Colon (tissue), 2 donors: ENCODE results near the gene MAP2K3.
A peak's percentile ranks its signal among the peaks of the same experiment; 100 is the strongest.
"Not testable (repeated sequence)": the region's sequence is repeated elsewhere in the genome, so short reads cannot be mapped to it uniquely, and the experiment has no call there.

Source experiments
- FAIRE-seq: peaks from 2 replicates; lab custom pipeline; 2012; peaks lifted over from hg19 to GRCh38; lab: Jason Lieb, UNC
- donor health status: control.
- donor health status: control.

Gene MAP2K3

DNA sequence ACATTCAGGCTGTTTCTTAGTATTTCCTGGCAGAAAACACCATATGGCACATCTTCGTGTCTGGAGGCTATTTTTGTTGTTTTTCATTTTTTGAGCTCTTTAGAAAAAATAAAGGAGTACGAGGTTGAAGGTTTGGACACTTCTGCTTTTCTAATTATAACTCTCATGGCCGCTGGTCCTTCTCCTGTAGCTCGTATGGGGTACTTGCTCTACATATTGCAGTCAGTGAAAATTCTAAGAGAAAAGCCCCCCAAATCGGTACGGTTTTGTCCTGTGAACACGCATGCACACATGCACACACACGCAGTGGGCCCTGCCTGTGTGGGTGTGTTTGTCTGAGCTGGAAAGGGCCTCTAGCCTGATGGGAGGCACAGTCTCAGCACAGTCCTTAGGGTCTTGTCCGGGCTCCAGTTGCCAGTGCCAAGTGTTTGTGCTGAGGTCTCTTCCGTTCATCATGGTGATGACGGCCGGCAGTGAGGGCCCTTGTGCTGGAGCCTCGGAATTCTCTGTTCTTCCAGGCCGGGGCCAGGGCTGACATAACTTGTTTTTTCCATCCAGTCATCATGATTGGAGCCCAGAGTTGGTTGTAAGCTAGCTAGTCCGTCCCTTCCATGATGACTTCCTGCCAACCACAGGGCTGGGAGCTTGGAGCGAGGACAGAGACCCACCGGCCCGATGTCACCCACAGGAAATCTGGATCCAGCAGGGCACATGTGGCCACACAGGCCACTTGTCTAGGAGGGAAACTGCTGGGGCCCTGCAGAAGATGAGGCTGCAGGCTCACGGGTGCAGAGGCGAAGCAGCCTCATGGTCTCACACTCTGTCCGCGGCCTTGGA lies 26.5 kb downstream of the MAP2K3 start:
- not testable (repeated sequence) for FAIRE-seq

DNA sequence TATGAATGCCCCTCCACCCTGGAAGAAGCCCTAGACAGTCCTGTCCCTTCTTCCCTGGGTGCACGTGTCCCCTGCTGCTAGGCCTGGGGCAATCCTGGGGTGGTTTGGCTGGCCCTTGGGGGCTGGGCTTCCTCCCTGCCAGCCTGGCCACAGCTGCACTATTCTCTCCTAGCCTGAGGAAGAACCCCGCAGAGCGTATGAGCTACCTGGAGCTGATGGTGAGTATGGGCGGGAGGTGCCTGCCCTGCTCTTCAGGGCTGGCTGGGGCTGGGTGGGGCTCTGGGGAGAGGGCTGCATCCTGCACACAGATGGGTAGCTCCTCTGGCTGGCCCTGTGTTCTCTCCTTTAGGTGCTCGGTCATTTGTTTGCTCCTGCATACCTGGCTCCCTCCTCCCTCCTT lies 28.8 kb downstream of the MAP2K3 start:
- FAIRE-seq = no peak

DNA sequence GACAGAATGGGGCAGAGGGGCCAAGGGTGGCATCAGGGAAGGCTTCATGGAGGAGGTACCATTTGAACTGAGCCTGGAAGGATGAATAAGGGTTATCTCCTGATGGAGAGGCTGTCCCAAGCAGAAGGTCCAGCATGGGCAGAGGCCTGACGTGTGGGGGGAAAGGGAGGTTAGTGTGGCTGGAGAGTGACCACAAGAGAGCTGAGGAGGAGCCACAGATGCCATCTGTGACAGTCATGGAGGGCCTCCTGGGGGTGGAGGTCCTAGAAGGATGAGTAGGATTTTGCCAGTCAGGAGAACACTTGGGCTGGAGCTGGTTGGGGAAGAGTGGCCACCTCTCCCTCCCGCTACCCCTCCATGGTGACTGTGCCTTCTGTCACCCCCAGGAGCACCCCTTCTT lies 29.2 kb downstream of the MAP2K3 start:
- not testable (repeated sequence) for FAIRE-seq

DNA sequence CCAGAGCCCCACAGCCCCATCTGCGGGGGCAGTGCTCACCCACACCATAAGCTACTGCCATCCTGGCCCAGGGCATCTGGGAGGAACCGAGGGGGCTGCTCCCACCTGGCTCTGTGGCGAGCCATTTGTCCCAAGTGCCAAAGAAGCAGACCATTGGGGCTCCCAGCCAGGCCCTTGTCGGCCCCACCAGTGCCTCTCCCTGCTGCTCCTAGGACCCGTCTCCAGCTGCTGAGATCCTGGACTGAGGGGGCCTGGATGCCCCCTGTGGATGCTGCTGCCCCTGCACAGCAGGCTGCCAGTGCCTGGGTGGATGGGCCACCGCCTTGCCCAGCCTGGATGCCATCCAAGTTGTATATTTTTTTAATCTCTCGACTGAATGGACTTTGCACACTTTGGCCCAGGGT lies 29.8 kb downstream of the MAP2K3 start:
- not testable (repeated sequence) for FAIRE-seq

DNA sequence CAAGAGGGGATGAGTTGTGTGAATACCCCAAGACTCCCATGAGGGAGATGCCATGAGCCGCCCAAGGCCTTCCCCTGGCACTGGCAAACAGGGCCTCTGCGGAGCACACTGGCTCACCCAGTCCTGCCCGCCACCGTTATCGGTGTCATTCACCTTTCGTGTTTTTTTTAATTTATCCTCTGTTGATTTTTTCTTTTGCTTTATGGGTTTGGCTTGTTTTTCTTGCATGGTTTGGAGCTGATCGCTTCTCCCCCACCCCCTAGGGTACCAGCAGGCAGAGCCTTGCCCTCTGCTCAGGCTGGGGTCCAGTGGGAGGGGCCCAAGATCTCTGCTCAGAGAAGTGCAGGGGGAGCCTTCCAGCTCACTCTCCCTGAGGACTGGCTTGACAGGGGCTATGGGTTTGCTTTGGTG lies 30.2 kb downstream of the MAP2K3 start:
- not testable (repeated sequence) for FAIRE-seq

DNA sequence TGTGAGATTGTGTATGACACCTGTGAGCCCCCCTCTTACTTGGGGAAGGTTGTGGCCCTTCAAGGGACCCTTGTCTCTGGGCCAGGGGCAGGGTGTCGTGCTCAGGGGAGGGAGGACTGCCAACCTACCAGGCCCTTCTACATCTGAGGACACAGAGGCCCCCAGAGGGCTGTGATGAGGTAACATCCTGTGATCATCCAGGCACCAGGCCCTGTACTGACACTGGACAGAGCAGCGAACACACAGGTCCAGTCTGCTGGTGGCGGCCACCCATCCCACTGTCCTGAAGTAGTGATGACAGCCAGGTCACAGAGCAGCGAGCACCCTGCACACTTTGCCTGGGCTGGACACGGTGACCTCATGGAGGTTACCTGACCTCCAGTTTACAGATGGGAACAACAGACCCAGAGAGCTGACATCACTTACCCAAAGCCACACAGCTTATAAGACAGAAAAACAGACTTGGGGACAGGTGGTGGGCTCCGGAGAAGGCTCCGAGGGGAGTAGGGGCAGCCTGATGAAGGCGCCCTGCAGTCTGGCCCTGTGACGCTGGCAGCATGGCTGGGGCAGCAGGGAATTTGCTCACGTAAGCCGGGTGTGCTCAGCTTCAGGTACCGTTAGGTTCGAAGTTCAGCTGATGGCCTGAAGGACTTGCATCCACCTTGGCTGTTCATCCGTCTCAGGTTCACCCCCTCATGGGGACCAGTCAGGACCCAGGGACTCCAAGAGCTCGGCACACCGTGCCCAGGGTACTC lies 30.9 kb downstream of the MAP2K3 start:
- not testable (repeated sequence) for FAIRE-seq

DNA sequence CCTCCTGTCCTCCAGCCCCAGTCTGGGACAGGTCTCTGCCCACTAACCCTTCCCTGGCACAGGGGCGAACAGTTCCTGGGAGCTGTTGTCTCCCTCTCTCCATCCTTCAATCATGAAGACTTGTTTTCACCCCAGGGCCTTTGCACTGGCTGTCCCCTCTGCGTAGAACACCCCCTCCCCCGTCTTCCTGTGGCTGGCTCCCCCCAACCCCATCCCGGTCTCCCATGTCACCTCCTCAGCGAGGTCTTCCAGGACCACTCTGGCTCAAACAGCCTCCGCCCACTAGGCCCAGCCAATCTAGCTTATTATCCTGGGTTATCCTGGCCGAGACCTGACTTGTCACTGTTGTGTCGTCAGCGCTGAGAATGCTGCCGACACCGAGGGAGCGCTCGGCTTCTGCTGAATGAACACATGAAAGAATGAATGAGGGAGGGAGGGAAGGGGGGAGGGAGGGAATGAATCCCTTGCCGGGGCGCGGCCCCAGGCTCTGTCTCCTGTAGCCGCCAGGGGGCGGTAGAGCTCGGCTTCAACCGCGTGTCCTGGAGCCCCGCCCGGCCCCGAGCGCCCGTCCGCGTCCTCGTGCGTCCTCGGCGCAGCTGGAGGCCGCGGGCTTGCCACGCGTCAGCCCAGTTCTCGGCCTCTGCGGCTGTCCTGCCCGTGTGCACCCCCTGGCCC lies 31.8 kb downstream of the MAP2K3 start:
- FAIRE-seq = not testable (repeated sequence)

DNA sequence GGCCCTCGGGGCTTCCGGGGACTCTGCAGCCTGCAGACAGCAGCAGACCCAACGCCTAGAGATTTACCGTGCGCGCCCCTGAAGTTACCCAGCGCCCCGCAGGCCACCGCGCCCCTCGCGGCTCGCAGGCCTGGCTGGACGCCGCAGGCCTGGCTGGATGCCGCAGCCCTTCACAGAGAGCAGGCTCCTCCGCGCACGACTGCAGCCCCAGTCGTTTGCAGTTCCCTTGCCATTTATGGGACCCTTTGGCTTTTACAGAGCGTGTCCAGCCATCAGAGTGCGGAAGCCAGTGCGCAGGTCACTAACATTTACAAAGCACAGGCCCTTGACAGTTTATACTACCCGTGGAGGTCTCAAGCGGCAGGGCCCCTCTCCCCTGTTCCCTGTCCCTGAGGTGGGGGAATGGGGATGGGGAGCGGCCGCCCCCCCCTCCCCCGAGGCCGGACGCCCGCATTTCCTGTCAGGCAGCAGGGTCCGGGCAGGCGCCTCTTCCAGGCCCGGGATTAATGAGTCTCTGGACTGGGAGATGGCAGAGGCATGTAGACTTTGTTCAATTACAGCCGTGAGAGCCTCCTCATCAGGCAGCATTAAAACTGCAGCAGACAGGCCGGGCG lies 32.5 kb downstream of the MAP2K3 start:
- FAIRE-seq = not testable (repeated sequence)

DNA sequence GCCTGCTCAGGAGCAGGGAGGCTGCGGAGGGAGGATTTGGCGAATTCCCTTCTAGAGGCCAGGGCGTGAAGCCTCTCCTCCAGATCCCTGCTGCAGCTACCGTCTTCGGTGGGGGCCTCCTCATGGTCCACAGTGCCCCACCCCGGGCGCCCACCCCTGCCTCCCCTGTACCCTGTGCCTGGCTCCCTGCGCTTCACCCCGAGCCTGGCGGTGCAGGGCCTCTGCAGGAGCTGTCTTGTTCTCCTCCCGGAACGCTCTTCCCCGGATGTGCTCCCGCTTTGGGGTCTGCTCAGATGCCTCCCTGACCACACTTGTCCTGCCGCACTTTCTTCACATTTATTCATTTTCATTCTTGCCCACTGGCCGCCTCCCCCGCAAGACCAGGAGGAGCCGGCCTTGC lies 33.3 kb downstream of the MAP2K3 start:
- not testable (repeated sequence) for FAIRE-seq

DNA sequence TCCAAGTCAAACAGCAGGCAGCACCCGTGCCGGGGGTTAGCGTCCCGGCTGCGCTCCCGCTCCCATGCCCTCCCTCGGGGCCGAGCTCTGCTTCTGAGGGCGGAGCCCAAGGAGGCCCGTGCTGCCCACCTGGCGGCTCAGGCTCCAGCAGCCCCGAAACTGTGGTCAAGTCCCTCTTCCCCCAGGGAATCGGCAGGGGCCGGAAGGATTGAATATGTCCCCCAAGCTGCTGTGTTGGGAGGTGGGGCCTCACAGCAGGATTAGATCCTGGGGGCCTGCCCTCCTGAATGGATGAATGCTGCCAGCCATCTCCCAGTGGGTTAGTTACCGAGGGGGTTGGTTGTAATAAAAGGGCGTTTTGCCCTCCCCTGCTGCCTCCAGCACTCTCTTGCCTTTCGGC lies 33.9 kb downstream of the MAP2K3 start:
- no peak for FAIRE-seq

DNA sequence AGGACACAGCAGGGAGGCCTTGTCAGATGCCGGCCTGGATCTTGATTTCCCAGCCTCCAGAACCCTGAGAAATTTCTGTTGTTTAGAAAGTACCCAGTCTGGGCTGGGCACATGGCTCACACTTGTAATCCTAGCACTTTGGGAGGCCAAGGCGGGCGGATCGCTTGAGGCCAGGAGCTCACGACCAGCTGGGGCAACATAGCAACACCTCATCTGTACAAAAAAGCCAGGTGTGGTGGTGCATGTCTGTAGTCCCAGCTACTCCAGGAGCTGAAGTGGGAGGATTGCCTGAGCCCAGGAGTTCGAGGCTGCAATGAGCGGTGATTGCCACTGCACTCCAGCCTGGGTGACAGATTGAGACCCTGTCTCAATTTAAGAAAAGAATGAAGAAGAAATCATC lies 34.3 kb downstream of the MAP2K3 start:
- FAIRE-seq = not testable (repeated sequence)

DNA sequence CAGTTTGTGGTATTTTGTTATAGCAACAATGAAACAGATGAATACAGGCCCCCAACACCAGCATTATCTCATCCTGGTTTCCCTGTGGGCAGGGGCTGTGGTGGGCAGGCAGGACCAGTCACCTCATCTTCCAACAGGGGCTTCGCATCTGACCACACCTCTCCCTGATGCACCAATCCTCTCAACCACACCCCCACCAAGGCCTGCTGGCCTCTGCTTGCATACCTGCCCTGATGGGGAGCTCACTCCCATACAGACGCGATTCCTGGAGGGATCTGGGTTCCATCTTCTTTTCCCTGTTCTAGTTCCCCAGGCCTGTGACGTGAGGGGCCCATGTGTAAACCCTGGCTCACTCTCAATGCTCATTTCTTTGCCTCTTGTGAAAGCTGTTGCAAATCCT lies 34.7 kb downstream of the MAP2K3 start:
- FAIRE-seq = not testable (repeated sequence)

DNA sequence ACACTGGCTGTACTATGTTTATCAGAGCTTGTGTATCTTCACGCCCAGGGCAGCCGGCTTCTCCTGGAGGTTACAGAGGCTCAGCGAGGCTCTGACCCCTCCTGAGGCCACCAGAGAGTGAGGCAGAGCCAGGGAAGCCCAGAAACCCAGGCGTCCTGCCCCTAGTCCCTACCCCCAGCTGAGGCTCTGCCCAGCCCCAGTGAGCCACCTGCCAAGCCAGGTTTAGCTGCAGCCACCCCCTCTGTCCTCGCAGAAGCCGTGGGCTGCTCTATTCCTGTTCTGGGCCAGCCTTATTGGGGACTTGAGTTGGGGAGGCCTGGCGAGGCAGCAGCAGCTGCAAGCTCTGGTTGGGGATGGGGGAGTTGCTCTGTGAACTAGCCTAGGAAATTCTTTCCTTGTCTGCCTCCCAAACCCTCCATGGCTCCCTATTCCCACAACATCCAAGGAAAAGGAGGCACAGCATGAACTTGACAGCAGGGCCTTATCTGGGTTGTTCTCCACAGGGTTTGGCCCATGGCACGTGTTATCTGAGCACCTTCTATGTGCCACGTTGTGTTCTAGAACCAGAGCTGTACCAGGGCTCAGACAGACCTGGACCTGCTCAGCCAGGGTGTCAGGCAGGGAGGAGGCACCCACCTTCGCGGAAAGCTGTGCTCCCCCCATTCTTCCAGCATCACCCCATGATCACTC lies 35.3 kb downstream of the MAP2K3 start:
- FAIRE-seq = not testable (repeated sequence)

DNA sequence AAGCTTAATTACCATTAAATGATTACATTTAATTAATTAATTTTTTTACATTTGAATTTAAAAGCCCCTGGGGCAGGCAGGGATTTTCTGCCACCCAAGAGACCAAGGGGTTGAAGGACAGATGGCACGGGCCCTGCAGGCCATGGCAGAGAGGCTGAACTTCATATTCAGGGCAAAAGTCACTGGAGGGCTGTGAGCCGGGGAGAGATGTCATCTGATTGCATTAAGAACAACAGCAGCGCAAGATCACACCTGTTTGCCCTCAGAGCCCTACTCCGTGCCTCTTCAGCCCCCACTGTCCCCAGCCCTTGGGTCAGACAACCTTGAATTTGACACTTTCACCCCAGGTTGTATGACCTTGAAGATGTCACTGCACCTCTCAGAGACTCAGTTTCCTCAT lies 35.9 kb downstream of the MAP2K3 start:
- FAIRE-seq = not testable (repeated sequence)

DNA sequence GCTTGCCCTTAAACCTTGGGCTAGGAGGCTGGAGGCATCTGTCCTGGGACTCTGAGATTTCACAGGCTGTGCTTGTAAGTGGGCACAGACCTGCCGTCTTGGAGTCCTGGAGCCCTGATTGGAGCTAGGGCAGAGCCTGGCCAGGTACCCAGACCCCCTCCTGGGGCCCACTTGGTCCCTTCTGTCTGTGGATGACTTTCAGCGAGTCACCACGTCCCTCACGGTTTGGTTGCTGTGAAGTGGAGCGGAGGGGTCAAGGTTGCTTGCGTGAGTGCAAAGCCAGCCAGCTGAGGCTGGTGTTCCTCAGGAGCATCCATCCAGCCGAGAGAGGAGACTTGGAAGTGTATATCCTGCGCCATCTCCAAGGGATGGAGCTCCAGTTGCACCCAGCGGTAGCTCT lies 36.5 kb downstream of the MAP2K3 start:
- not testable (repeated sequence) for FAIRE-seq

DNA sequence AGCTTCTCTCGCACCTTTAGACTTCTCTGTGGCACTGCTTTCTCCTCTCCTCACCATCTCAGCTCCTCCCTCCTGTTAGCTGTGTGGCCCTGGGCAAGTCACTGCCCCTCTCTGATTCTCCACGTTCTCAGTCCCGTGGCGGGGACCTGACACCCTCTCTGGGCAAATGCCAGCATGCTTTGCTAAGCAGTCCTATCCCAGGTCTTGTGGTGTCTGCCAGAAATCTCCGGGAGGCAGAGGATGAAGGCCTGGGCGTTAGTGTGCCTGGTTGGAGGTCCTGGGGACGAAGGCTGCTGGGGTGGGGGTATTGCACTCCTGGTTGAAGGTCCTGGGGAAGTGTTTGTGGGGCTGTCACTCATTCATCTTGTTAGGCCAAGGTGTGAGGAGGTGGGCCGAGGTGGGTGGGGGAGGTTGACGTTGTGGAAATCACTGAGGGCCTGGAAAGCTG lies 37.3 kb downstream of the MAP2K3 start:
- FAIRE-seq = not testable (repeated sequence)

DNA sequence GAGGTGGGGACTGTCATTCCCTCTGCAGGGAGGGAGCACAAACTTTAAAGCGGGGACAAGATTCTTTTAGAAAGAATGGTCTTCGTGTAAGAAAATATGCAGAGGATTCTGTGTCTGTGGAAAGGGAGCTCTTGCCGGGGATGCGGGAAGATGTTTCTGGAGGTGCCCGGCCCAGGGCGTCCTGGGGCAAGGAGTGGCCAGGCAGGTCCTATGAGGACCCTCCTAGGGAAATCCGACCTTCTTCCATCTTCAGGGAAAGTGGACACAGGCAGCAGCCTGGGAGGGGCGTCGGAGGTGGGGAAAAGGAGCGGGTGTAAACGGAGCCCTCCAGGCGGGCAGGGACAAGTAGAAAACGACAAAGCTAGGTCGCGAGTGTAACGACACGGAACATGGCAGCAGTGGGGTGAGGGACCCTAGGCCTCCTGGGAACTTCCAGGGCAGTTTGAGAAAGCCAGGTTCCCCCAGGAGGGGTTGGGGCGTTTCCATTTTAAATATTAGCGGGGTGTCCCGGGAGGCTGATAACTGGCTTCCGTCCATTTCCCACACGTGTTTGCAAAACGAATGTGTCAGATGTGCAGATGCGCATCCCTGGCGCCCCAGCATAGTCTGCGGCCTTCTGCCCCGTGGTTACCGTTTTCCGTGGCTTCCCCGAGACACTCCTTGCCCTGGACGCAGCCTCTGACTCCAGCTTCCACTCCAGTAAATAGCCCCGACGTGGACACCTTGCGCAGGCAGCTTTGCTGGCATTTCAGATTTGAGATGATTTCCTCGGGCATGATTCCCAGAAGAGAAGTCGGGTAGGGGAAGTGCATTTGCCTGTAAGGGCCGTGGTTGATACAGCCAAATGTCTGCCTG lies 39.0 kb downstream of the MAP2K3 start:
- not testable (repeated sequence) for FAIRE-seq

DNA sequence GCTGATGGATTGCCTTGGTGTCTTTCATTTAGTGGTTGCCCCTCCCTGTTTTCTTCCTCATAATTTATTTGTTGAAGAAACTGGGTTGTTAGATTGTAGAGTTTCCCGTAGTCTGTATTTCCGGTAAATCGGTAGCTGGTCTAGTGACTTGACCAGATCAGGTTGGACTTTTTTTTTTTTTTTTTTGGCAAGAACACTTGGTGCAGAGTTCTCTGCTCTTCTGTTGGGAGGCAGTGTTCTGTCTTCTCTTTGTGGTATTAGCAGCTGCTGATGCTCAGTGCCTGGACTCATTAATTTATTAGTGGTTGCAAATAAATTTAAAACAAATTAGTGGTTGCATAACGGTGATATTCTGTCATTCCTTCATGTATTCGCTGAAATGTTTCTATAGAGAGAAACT lies 40.2 kb downstream of the MAP2K3 start:
- FAIRE-seq = not testable (repeated sequence)

DNA sequence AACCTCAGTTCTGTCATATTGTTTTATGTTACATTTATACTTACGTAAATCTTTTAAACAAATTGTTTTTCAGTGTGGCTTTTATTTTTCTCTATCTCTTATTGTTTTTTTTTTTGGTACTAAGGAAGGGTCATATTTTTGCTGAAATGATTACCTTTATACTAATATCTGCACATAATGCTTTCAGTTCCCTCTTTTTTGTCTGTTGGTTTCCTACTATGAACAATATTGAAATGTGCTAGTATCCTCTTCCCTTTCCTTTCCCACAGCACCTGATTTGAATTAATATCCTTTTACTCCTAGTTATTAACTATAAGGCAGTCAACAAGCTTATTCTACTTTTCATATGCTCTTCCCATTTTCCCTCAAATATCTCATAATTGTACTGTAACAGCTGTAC lies 43.4 kb downstream of the MAP2K3 start:
- FAIRE-seq = not testable (repeated sequence)

DNA sequence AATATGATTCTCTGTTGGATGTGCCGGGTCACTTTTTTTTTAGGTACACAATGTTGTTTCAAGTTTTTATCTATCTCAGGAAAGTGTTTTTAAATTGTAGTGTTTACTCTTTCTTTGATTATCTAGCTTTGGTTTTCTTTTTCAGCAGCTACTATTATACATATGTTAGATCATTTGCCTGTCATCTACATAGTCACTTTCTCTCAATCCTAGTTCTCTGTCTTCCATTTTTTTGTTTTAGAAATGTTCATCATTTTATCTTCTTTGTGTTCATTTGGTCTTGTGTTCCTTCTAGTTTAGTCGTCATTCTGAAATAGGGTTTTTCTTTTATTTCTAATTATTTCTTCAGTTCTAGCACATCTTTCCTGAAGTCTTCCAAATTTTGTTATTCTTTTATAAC lies 44.3 kb downstream of the MAP2K3 start:
- peak; percentile 53 for FAIRE-seq
